HepG2 (cell line): ENCODE results near the gene SLC16A5. TPM values are rescaled to one million over a fixed set of nuclear protein-coding genes. Genes with fewer than 3 reads are reported as not detected.

Experiments
- HNF4A ChIP-seq: sonication (generic); formaldehyde crosslinking; IDR thresholded peaks from 2 replicates; pipeline ENCODE4 v1.4.0; 2020; ENCODE audit warnings: missing genetic modification reagents
- KDM5A ChIP-seq: fragments of 200-600 bp; sonication (generic); IDR thresholded peaks from 2 replicates; pipeline ENCODE4 v1.7.0; 2018; ENCODE audit warnings: antibody characterized with exemption, mild to moderate bottlenecking, low read length, borderline replicate concordance
- SMARCC2 ChIP-seq: fragments of 450-650 bp; IDR thresholded peaks from 2 replicates; pipeline ENCODE4 v1.6.1; 2017; ENCODE audit warnings: antibody characterized with exemption, mild to moderate bottlenecking
- TEAD3 ChIP-seq: optimal IDR thresholded peaks from 2 replicates; pipeline ENCODE3; 2016; ENCODE audit warnings: borderline replicate concordance
- ZNF251 ChIP-seq: sonication (generic); formaldehyde crosslinking; IDR thresholded peaks from 2 replicates; pipeline ENCODE4 v1.9.0; 2021; ENCODE audit warnings: mild to moderate bottlenecking, missing genetic modification reagents
- ZNF572 ChIP-seq: sonication (generic); formaldehyde crosslinking; IDR thresholded peaks from 2 replicates; pipeline ENCODE4 v1.5.1; 2020; ENCODE audit warnings: mild to moderate bottlenecking, missing genetic modification reagents
- ZNF784 ChIP-seq: sonication (generic); formaldehyde crosslinking; IDR thresholded peaks from 2 replicates; pipeline ENCODE4 v1.5.1; 2020; ENCODE audit warnings: missing genetic modification reagents, mild to moderate bottlenecking, borderline replicate concordance
- ZNF883 ChIP-seq: sonication (generic); formaldehyde crosslinking; IDR thresholded peaks from 2 replicates; pipeline ENCODE4 v1.5.1; 2020; ENCODE audit warnings: mild to moderate bottlenecking, missing genetic modification reagents; ENCODE audit errors: not compliant biosample characterization
- polyA plus RNA-seq, 8 experiments: library from polyadenylated mRNA; depleted of rRNA in 3 of 8; stranded (reverse) in 7 of 8; unstranded in 1 of 8; fragments of >200 nt; fragmentation: Illumina TruSeq in 4 of 8; extraction: Trizol in 4 of 8; gene quantifications; 2 replicates each; pipeline versions ENCODE4 v1.2.1 to v1.2.3, GENCODE V29; 2011 to 2016; ENCODE audit warnings: low read depth in 4 of 8, missing spikeins in 1 of 8, mixed read lengths in 1 of 8; ENCODE audit not compliant: insufficient read depth in 1 of 8
- total RNA-seq, 5 experiments: library from RNA; depleted of rRNA; stranded (reverse); fragments of >200 nt; fragmentation: Illumina TruSeq; extraction: Trizol; gene quantifications; 2 replicates each; pipeline ENCODE4 v1.2.3, GENCODE V29; 2016; ENCODE audit warnings: low read depth in 1 of 5
- TF ChIP-seq, protein P1 (sequence below): sonication (generic); formaldehyde crosslinking; IDR thresholded peaks from one replicate; pipeline ENCODE4 v1.5.1; 2020; ENCODE audit warnings: mild to moderate bottlenecking, missing genetic modification reagents; ENCODE audit errors: not compliant biosample characterization
- TF ChIP-seq, protein P2 (sequence below): sonication (generic); formaldehyde crosslinking; IDR thresholded peaks from 2 replicates; pipeline ENCODE4 v1.4.0; 2020; ENCODE audit warnings: mild to moderate bottlenecking, missing genetic modification reagents, borderline replicate concordance
- TF ChIP-seq, protein P3 (sequence below): sonication (generic); formaldehyde crosslinking; conservative IDR thresholded peaks from 2 replicates; pipeline ENCODE4 v1.8.0; 2022; ENCODE audit warnings: mild to moderate bottlenecking, moderate library complexity, missing genetic modification reagents

Gene SLC16A5
- total and polyA plus RNA-seq, 2 of the 13 experiments (the other 11 are each of a cell fraction or from before 2014, with no cell fraction given): 0.69 to 5.6 TPM

DNA sequence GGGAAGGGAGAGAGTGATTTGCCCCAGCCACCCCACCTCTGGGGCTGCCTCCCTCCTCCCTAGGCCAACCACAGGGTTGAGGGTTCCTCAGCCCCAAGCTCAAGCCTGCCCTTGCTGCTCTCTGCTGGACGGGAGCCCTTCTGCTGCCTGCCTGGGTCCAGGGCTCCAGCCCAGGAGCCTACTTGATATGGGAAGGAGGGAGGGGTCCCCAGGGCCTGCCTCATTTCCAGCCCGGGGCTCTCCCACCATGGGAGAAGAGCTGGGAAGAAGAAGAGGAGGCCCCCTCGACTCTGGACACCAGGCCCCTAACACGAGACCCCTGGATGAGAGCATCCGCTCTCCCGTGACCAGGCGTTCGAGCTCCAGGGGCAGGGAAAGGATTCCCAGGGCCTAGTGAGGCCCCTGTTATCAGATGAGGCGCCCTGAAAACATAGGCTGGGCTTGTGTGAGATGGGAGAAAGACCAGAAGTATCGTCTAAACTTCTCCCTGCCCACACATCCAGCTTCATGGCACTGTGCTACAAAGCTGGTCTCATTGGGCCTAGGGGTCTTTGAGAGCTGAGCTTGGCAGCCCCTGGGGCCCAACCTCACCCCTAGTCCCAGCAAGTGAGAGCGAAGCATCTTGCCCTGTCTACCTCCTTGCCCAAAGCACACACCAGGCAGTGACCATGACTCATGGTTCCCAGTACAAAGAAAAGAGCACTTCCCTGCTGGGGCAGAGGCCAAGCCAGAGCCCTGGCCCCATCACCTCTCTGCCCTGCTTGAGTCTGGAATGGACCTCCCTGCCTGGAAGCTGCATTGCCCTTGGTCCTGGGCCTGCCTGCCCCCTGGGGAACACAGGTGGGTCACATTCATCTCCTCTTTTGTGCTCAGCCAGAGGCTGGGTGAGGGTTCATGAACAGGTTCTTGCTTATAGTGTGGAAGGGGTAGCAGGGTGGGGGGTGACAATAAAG, 987 bp downstream of the SLC16A5 start (continued):
- TF ChIP-seq, protein P1, sequence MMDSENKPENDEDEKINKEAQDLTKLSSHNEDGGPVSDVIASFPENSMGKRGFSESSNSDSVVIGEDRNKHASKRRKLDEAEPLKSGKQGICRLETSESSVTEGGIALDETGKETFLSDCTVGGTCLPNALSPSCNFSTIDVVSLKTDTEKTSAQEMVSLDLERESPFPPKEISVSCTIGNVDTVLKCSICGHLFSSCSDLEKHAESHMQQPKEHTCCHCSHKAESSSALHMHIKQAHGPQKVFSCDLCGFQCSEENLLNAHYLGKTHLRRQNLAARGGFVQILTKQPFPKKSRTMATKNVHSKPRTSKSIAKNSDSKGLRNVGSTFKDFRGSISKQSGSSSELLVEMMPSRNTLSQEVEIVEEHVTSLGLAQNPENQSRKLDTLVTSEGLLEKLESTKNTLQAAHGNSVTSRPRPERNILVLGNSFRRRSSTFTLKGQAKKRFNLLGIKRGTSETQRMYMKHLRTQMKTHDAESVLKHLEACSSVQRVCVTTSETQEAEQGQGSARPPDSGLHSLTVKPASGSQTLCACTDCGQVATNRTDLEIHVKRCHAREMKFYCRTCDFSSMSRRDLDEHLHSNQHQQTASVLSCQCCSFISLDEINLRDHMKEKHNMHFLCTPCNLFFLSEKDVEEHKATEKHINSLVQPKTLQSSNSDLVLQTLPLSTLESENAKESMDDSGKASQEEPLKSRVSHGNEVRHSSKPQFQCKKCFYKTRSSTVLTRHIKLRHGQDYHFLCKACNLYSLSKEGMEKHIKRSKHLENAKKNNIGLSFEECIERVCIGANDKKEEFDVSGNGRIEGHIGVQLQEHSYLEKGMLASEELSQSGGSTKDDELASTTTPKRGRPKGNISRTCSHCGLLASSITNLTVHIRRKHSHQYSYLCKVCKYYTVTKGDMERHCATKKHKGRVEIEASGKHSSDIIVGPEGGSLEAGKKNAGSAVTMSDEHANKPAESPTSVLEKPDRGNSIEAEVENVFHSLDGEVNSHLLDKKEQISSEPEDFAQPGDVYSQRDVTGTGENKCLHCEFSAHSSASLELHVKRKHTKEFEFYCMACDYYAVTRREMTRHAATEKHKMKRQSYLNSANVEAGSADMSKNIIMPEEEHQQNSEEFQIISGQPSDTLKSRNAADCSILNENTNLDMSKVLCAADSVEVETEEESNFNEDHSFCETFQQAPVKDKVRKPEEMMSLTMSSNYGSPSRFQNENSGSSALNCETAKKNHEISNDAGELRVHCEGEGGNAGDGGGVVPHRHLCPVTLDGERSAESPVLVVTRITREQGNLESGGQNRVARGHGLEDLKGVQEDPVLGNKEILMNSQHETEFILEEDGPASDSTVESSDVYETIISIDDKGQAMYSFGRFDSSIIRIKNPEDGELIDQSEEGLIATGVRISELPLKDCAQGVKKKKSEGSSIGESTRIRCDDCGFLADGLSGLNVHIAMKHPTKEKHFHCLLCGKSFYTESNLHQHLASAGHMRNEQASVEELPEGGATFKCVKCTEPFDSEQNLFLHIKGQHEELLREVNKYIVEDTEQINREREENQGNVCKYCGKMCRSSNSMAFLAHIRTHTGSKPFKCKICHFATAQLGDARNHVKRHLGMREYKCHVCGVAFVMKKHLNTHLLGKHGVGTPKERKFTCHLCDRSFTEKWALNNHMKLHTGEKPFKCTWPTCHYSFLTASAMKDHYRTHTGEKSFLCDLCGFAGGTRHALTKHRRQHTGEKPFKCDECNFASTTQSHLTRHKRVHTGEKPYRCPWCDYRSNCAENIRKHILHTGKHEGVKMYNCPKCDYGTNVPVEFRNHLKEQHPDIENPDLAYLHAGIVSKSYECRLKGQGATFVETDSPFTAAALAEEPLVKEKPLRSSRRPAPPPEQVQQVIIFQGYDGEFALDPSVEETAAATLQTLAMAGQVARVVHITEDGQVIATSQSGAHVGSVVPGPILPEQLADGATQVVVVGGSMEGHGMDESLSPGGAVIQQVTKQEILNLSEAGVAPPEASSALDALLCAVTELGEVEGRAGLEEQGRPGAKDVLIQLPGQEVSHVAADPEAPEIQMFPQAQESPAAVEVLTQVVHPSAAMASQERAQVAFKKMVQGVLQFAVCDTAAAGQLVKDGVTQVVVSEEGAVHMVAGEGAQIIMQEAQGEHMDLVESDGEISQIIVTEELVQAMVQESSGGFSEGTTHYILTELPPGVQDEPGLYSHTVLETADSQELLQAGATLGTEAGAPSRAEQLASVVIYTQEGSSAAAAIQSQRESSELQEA (CRISPR knock-in tag): peak; percentile 20
- peak; percentile 38 for TF ChIP-seq HNF4A (CRISPR knock-in tag)
- TF ChIP-seq, protein P2, sequence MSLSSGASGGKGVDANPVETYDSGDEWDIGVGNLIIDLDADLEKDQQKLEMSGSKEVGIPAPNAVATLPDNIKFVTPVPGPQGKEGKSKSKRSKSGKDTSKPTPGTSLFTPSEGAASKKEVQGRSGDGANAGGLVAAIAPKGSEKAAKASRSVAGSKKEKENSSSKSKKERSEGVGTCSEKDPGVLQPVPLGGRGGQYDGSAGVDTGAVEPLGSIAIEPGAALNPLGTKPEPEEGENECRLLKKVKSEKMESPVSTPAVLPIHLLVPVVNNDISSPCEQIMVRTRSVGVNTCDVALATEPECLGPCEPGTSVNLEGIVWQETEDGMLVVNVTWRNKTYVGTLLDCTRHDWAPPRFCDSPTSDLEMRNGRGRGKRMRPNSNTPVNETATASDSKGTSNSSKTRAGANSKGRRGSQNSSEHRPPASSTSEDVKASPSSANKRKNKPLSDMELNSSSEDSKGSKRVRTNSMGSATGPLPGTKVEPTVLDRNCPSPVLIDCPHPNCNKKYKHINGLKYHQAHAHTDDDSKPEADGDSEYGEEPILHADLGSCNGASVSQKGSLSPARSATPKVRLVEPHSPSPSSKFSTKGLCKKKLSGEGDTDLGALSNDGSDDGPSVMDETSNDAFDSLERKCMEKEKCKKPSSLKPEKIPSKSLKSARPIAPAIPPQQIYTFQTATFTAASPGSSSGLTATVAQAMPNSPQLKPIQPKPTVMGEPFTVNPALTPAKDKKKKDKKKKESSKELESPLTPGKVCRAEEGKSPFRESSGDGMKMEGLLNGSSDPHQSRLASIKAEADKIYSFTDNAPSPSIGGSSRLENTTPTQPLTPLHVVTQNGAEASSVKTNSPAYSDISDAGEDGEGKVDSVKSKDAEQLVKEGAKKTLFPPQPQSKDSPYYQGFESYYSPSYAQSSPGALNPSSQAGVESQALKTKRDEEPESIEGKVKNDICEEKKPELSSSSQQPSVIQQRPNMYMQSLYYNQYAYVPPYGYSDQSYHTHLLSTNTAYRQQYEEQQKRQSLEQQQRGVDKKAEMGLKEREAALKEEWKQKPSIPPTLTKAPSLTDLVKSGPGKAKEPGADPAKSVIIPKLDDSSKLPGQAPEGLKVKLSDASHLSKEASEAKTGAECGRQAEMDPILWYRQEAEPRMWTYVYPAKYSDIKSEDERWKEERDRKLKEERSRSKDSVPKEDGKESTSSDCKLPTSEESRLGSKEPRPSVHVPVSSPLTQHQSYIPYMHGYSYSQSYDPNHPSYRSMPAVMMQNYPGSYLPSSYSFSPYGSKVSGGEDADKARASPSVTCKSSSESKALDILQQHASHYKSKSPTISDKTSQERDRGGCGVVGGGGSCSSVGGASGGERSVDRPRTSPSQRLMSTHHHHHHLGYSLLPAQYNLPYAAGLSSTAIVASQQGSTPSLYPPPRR (CRISPR knock-in tag): peak; percentile 32; the same call in 1 of the 2 replicates
- peak; percentile 68 for TF ChIP-seq TEAD3 (CRISPR knock-in tag)
- TF ChIP-seq SMARCC2: no peak
- TF ChIP-seq ZNF251 (CRISPR knock-in tag): no peak
- 0 out of 2 replicates have a peak, but pooled peaks have one; percentile 30 for TF ChIP-seq ZNF572 (CRISPR knock-in tag)
- TF ChIP-seq KDM5A: no peak
- peak; percentile 51 for TF ChIP-seq ZNF883 (CRISPR knock-in tag)
- 0 out of 2 replicates have a peak, but pooled peaks have one; percentile 20 for TF ChIP-seq ZNF784 (CRISPR knock-in tag)
- TF ChIP-seq, protein P3, sequence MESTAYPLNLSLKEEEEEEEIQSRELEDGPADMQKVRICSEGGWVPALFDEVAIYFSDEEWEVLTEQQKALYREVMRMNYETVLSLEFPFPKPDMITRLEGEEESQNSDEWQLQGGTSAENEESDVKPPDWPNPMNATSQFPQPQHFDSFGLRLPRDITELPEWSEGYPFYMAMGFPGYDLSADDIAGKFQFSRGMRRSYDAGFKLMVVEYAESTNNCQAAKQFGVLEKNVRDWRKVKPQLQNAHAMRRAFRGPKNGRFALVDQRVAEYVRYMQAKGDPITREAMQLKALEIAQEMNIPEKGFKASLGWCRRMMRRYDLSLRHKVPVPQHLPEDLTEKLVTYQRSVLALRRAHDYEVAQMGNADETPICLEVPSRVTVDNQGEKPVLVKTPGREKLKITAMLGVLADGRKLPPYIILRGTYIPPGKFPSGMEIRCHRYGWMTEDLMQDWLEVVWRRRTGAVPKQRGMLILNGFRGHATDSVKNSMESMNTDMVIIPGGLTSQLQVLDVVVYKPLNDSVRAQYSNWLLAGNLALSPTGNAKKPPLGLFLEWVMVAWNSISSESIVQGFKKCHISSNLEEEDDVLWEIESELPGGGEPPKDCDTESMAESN: 0 out of 2 replicates have a peak, but pooled peaks have one; percentile 17
